DOHH2 (cell line): Measurements from ENCODE around the gene RAB31.

ENCODE experiments used
- H3F3A ChIP-seq: fragments of 200-600 bp; sonication (generic), shearing (Covaris generic); 2 replicates; pipeline ENCODE4 v1.6.0; 2016; ENCODE audit warnings: antibody characterized with exemption, mild to moderate bottlenecking; ENCODE audit not compliant: control insufficient read depth, insufficient read depth
- H3K27ac ChIP-seq: fragments of 200-600 bp; sonication (generic); 2 replicates; pipeline ENCODE4 v1.5.1; 2014; ENCODE audit warnings: low read depth, mild to moderate bottlenecking, low read length, moderate library complexity
- H3K27me3 ChIP-seq: fragments of 200-600 bp; sonication (generic); 2 replicates; pipeline ENCODE4 v1.6.1; 2014; ENCODE audit warnings: mild to moderate bottlenecking, low read length, mixed read lengths; ENCODE audit not compliant: control insufficient read depth
- H3K36me3 ChIP-seq: fragments of 200-600 bp; sonication (generic); 2 replicates; pipeline ENCODE4 v1.6.1; 2014; ENCODE audit warnings: mild to moderate bottlenecking, low read length, moderate library complexity, mixed read lengths; ENCODE audit not compliant: control insufficient read depth
- H3K4me1 ChIP-seq: fragments of 200-600 bp; sonication (generic); 2 replicates; pipeline ENCODE4 v1.6.1; 2014; ENCODE audit warnings: mild to moderate bottlenecking, low read length, mixed read lengths; ENCODE audit not compliant: control insufficient read depth
- H3K4me2 ChIP-seq: fragments of 200-600 bp; sonication (generic); 2 replicates; pipeline ENCODE4 v1.6.0; 2014; ENCODE audit warnings: mild to moderate bottlenecking, low read length, moderate library complexity
- H3K4me3 ChIP-seq: fragments of 200-600 bp; sonication (generic); 2 replicates; pipeline ENCODE4 v1.5.1; 2014; ENCODE audit warnings: mild to moderate bottlenecking, low read length, mixed read lengths
- H3K79me2 ChIP-seq: fragments of 200-600 bp; sonication (generic); 2 replicates; pipeline ENCODE4 v1.6.1; 2014; ENCODE audit warnings: mild to moderate bottlenecking, low read length, mixed read lengths; ENCODE audit not compliant: control insufficient read depth
- H3K9me2 ChIP-seq: fragments of 200-600 bp; sonication (generic); replicated peaks from 2 replicates; pipeline ENCODE4 v1.6.1; 2014; ENCODE audit warnings: mild to moderate bottlenecking, low read length, mixed read lengths; ENCODE audit not compliant: control insufficient read depth
- H3K9me3 ChIP-seq: fragments of 200-600 bp; sonication (generic); 2 replicates; pipeline ENCODE4 v1.6.1; 2014; ENCODE audit warnings: antibody characterized with exemption, low read length, mixed read lengths; ENCODE audit not compliant: control insufficient read depth, insufficient read depth
- H4K20me1 ChIP-seq: fragments of 200-600 bp; sonication (generic); 2 replicates; pipeline ENCODE4 v1.6.0; 2014; ENCODE audit warnings: low read depth, mild to moderate bottlenecking, antibody characterized with exemption, low read length, moderate library complexity; ENCODE audit not compliant: control insufficient read depth, insufficient read depth
- EZH2phosphoT487 ChIP-seq: fragments of 200-600 bp; sonication (generic); IDR thresholded peaks from 2 replicates; pipeline ENCODE4 v1.6.1; 2017; ENCODE audit warnings: borderline replicate concordance, mild to moderate bottlenecking, antibody characterized with exemption, low read length, moderate library complexity, mixed read lengths
- TF ChIP-seq, protein P1 (sequence below): fragments of 200-600 bp; sonication (generic); IDR thresholded peaks from one replicate; pipeline ENCODE4 v1.5.1; 2014; ENCODE audit warnings: antibody characterized with exemption, mild to moderate bottlenecking, low read depth, low read length; ENCODE audit not compliant: poor library complexity, severe bottlenecking

Gene RAB31

DNA sequence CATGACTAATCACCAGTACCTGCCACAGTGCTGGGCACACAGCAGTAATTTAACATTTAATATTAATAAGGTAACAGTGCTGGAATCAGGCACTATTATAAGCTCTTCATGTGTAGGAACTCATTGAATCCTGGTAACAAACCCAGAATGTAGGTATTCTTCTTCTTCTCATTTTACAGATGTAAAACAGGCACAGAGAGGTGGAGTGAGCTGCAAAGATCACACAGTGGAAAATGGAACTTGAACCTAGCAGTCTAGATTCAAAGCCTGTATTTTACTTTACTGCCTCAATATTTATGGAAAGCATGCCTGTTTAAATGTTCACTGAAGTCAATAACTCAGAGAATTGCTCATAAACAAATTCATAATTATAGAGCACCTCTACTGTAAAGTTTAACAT lies 202.0 kb downstream of the RAB31 start:
- TF ChIP-seq, protein P1, sequence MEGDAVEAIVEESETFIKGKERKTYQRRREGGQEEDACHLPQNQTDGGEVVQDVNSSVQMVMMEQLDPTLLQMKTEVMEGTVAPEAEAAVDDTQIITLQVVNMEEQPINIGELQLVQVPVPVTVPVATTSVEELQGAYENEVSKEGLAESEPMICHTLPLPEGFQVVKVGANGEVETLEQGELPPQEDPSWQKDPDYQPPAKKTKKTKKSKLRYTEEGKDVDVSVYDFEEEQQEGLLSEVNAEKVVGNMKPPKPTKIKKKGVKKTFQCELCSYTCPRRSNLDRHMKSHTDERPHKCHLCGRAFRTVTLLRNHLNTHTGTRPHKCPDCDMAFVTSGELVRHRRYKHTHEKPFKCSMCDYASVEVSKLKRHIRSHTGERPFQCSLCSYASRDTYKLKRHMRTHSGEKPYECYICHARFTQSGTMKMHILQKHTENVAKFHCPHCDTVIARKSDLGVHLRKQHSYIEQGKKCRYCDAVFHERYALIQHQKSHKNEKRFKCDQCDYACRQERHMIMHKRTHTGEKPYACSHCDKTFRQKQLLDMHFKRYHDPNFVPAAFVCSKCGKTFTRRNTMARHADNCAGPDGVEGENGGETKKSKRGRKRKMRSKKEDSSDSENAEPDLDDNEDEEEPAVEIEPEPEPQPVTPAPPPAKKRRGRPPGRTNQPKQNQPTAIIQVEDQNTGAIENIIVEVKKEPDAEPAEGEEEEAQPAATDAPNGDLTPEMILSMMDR = no peak
- TF ChIP-seq EZH2phosphoT487 = no peak
- Histone ChIP-seq H3K9me2 (no peaks in the 10 kb centered on the region), H3K27me3 (peaks cover 9% of the 10 kb centered on the region; the same call in 1 of the 2 replicates), H3K9me3 (peaks cover 5% of the 10 kb centered on the region), H3K79me2 (peaks cover 12% of the 10 kb centered on the region), H4K20me1 (no peaks in the 10 kb centered on the region), H3K4me1 (peaks cover 6% of the 10 kb centered on the region), H3K4me3 (no peak overlapping the region), H3K27ac (no peak overlapping the region), H3K4me2 (no peak overlapping the region), H3F3A (no peaks in the 10 kb centered on the region), H3K36me3 (peaks cover 9% of the 10 kb centered on the region)

DNA sequence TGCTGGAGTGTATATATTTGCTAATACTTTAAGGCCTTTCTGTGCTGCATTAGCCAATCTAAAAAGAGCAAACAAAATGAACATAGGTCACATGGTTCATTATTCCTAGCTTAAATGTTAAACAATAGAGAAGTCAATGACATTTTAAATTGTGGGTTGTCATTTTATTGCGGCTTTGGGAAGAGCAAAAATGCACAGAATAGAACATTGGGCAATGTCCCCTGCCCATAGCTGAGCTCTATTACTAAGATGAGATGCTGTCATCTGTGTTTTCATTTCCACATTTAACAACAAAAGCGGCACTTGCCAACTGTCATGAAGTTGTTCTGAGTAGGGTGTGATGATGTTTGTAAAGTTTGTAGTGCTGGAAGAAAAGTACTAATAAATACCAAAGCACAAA lies 202.6 kb downstream of the RAB31 start:
- no peaks in the 10 kb centered on the region for H3F3A ChIP-seq
- H3K4me1 ChIP-seq = peaks cover 9% of the 10 kb centered on the region
- no peak for TF ChIP-seq EZH2phosphoT487
- TF ChIP-seq, protein P1 = no peak

DNA sequence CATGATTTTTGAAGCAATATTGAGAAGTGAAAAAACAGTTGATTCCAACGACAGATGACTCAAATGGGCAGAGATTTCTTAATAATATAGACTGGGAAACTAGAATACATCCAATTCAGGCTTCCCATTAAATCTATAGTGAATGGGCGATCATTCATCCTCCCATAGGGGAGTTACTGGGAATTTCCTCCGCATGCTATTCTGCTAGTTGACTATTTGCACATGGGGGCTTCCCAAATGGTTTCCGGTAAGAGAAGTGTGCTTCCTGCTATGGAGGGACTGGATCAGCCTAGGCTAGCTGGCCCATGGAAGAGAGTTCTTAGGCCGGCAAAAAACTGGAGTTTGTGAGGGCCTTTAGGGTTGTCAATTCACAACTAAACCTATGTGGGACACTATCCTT lies 203.1 kb downstream of the RAB31 start:
- peaks cover 15% of the 10 kb centered on the region for H3K4me1 ChIP-seq
- H3K4me3 ChIP-seq = no peak overlapping the region
- TF ChIP-seq, protein P1 = no peak
- TF ChIP-seq EZH2phosphoT487 = no peak
- peaks cover 13% of the 10 kb centered on the region for H3K36me3 ChIP-seq
- H3K79me2 ChIP-seq = peaks cover 24% of the 10 kb centered on the region
- peaks cover 5% of the 10 kb centered on the region for H3K9me3 ChIP-seq
- H4K20me1 ChIP-seq = peaks cover 7% of the 10 kb centered on the region
- H3K27me3 ChIP-seq = peaks cover 9% of the 10 kb centered on the region; the same call in 1 of the 2 replicates
- no peaks in the 10 kb centered on the region for H3K9me2 ChIP-seq
- no peak overlapping the region for H3K27ac ChIP-seq
- H3K4me2 ChIP-seq = no peak overlapping the region
- no peaks in the 10 kb centered on the region for H3F3A ChIP-seq

More for the DNA sequence above, 202.6 kb downstream of the RAB31 start:
- peaks cover 9% of the 10 kb centered on the region; the same call in 1 of the 2 replicates for H3K27me3 ChIP-seq
- H4K20me1 ChIP-seq = peaks cover 1% of the 10 kb centered on the region
- no peak overlapping the region for H3K27ac ChIP-seq
- H3K9me2 ChIP-seq = no peaks in the 10 kb centered on the region
- no peak overlapping the region for H3K4me3 ChIP-seq
- peaks cover 12% of the 10 kb centered on the region for H3K36me3 ChIP-seq
- no peak overlapping the region for H3K4me2 ChIP-seq
- peaks cover 18% of the 10 kb centered on the region for H3K79me2 ChIP-seq
- H3K9me3 ChIP-seq = peaks cover 5% of the 10 kb centered on the region
